Endothelial cell (in vitro differentiated cells): Measurements from ENCODE around the gene CREB3L1. TPM values are rescaled to one million over a fixed set of nuclear protein-coding genes. Genes with fewer than 3 reads are reported as not detected.

Source experiments
- DNase-seq: peaks from one replicate; pipeline ENCODE4 v3.0.0; 2021; ENCODE audit warnings: low spot score
- H3K27ac Mint-ChIP-seq: one replicate; pipeline ENCODE4 v1.8.0; 2021; ENCODE audit warnings: mixed read lengths, inconsistent platforms; ENCODE audit not compliant: unreplicated experiment
- H3K27me3 Mint-ChIP-seq: one replicate; pipeline ENCODE4 v1.8.0; 2021; ENCODE audit warnings: mild to moderate bottlenecking, moderate library complexity, mixed read lengths, inconsistent platforms; ENCODE audit not compliant: unreplicated experiment
- H3K36me3 Mint-ChIP-seq: one replicate; pipeline ENCODE4 v1.8.0; 2021; ENCODE audit warnings: mild to moderate bottlenecking, low read depth, mixed read lengths, inconsistent platforms; ENCODE audit not compliant: unreplicated experiment
- H3K4me1 Mint-ChIP-seq: one replicate; pipeline ENCODE4 v1.8.0; 2021; ENCODE audit warnings: mild to moderate bottlenecking, mixed read lengths, inconsistent platforms; ENCODE audit not compliant: unreplicated experiment
- H3K4me3 Mint-ChIP-seq: one replicate; pipeline ENCODE4 v1.8.0; 2021; ENCODE audit warnings: mild to moderate bottlenecking, mixed read lengths, inconsistent platforms; ENCODE audit not compliant: unreplicated experiment
- H3K9me3 Mint-ChIP-seq: one replicate; pipeline ENCODE4 v1.8.0; 2021; ENCODE audit warnings: mixed read lengths, inconsistent platforms; ENCODE audit not compliant: unreplicated experiment
- CTCF ChIP-seq: fragments of 200-600 bp; sonication (generic); IDR thresholded peaks from one replicate; pipeline ENCODE4 v1.5.0; 2021; ENCODE audit warnings: antibody characterized with exemption; ENCODE audit not compliant: unreplicated experiment
- total RNA-seq: library from RNA; stranded (reverse); fragmentation: NEBNext Ultra II Directional; extraction: Animal tissue kit (Norgen Biotek cat#: 25700); gene quantifications from one replicate; pipeline ENCODE4 v1.2.1, GENCODE V29; 2021; ENCODE audit not compliant: unreplicated experiment

CREB3L1 gene
- total RNA-seq, 1 donor from 2014 or later, result 21.6 TPM

GRCh38 chr11:46353698-46354097 is 76.2 kb downstream of the CREB3L1 start:
- H3K27ac Mint-ChIP-seq, result no peak overlapping the region
- peaks cover 24% of the 10 kb centered on the region for H3K4me1 Mint-ChIP-seq
- no peak for DNase-seq
- H3K9me3 Mint-ChIP-seq, result no peaks in the 10 kb centered on the region
- TF ChIP-seq CTCF, result no peak
- peaks cover 7% of the 10 kb centered on the region for H3K36me3 Mint-ChIP-seq
- H3K27me3 Mint-ChIP-seq, result peaks cover 12% of the 10 kb centered on the region
- H3K4me3 Mint-ChIP-seq, result no peak overlapping the region

GRCh38 chr11:46356924-46357482 is 79.5 kb downstream of the CREB3L1 start:
- peaks cover 16% of the 10 kb centered on the region for H3K4me1 Mint-ChIP-seq
- no peak for DNase-seq
- H3K36me3 Mint-ChIP-seq, result peaks cover 10% of the 10 kb centered on the region
- no peaks in the 10 kb centered on the region for H3K9me3 Mint-ChIP-seq
- peaks cover 6% of the 10 kb centered on the region for H3K27me3 Mint-ChIP-seq
- no peak for TF ChIP-seq CTCF
- peak overlapping the region; percentile 48 for H3K27ac Mint-ChIP-seq
- H3K4me3 Mint-ChIP-seq, result peak overlapping the region; percentile 62

- no peaks in the 10 kb centered on the region for H3K9me3 Mint-ChIP-seq
- no peak for DNase-seq
- H3K27me3 Mint-ChIP-seq, result peaks cover 6% of the 10 kb centered on the region
- H3K4me3 Mint-ChIP-seq, result no peak overlapping the region
- no peak for TF ChIP-seq CTCF
- H3K4me1 Mint-ChIP-seq, result peaks cover 19% of the 10 kb centered on the region
- peaks cover 10% of the 10 kb centered on the region for H3K36me3 Mint-ChIP-seq
- no peak overlapping the region for H3K27ac Mint-ChIP-seq
Measured at GRCh38 chr11:46357483-46357936, 80.0 kb downstream of the CREB3L1 start.

- H3K4me1 Mint-ChIP-seq, result peaks cover 23% of the 10 kb centered on the region
- peaks cover 3% of the 10 kb centered on the region for H3K36me3 Mint-ChIP-seq
- H3K27ac Mint-ChIP-seq, result no peak overlapping the region
- no peak for DNase-seq
- H3K4me3 Mint-ChIP-seq, result no peak overlapping the region
- peaks cover 3% of the 10 kb centered on the region for H3K27me3 Mint-ChIP-seq
- no peak for TF ChIP-seq CTCF
- H3K9me3 Mint-ChIP-seq, result no peaks in the 10 kb centered on the region
Measured at GRCh38 chr11:46359953-46360352, 82.5 kb downstream of the CREB3L1 start.

- Mint-ChIP-seq H3K36me3 (peaks cover 3% of the 10 kb centered on the region), H3K27me3 (peaks cover 9% of the 10 kb centered on the region), H3K9me3 (no peaks in the 10 kb centered on the region), H3K4me3 (peak overlapping the region; percentile 51), H3K27ac (peak overlapping the region; percentile 82), H3K4me1 (peaks cover 23% of the 10 kb centered on the region)
- no peak for DNase-seq
- no peak for TF ChIP-seq CTCF
Measured at GRCh38 chr11:46360878-46361277, 83.4 kb downstream of the CREB3L1 start.
